ENCODE measurements around the gene IGFL2. TPM values are rescaled to one million over a fixed set of nuclear protein-coding genes. Genes with fewer than 3 reads are reported as not detected.

IGFL2 gene
- polyA plus RNA-seq, 1 of the 3 experiments (the other 2 are of a cell fraction), result 0.23 TPM

DNA sequence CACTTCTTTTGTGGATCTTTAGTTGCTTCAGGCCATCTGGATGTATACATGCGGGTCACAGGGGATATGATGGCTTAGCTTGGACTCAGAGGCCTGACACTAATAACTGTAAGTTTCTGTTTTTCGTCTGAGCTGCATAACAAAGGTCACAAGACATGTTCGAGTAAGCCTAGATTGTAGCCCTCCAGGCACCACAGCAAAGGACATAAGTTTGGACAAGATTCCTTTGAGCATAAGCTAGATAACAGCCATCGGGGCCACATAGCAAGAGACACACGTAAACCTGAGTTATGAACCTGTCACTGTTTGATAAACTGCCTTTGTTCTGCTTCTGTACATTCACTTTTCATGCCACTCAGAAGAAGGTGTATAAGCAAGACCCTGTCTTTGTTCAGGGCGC is 38.2 kb upstream of the IGFL2 start:
- no peaks in the 10 kb centered on the region for H3K9me2 ChIP-seq
- H3K4me1 ChIP-seq (ENCODE audit: control insufficient read depth in 1 of 2, insufficient read depth in 2 of 2, low read depth in 1 of 2, low read length in 1 of 2), result no peaks in the 10 kb centered on the region
- ChIA-PET POLR2A (no interaction called here), CTCF (interaction anchor here (1.3 kb wide), 1 partner anchor 9 kb away, joined by 4 read pairs; no protein-coding TSS in a partner anchor)
- H3K9ac ChIP-seq, result no peak overlapping the region
- no peak overlapping the region for H3K4me3 ChIP-seq (ENCODE audit: low read depth in 2 of 2, low read length in 1 of 2)
- no peaks in the 10 kb centered on the region for H3K36me3 ChIP-seq (replicated peaks in 1 of 2; ENCODE audit: control insufficient read depth in 1 of 2, insufficient read depth in 2 of 2, low read length in 1 of 2)
- no peaks in the 10 kb centered on the region for H3K79me2 ChIP-seq (ENCODE audit: insufficient read depth)
- WGBS (ENCODE audit: low lambda C conversion rate), result 10% methylated on average over 6 of the region's 6 CpGs
- no peaks in the 10 kb centered on the region for H3K9me3 ChIP-seq
- H3K4me2 ChIP-seq, result no peak overlapping the region
- H2AFZ ChIP-seq (ENCODE audit: low read depth), result no peak overlapping the region
- H4K20me1 ChIP-seq (ENCODE audit: insufficient read depth), result no peaks in the 10 kb centered on the region
- no peaks in the 10 kb centered on the region for H3F3A ChIP-seq (replicated peaks; ENCODE audit: insufficient read depth)
- TF ChIP-seq TCF12 (IDR thresholded peaks at IDR 0.05), result no peak
- TF ChIP-seq, protein P1, sequence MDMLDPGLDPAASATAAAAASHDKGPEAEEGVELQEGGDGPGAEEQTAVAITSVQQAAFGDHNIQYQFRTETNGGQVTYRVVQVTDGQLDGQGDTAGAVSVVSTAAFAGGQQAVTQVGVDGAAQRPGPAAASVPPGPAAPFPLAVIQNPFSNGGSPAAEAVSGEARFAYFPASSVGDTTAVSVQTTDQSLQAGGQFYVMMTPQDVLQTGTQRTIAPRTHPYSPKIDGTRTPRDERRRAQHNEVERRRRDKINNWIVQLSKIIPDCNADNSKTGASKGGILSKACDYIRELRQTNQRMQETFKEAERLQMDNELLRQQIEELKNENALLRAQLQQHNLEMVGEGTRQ (IDR thresholded peaks at IDR 0.05; ENCODE audit: borderline replicate concordance, low read depth, low read length), result no peak
- H3K27me3 ChIP-seq (ENCODE audit: insufficient read depth), result no peaks in the 10 kb centered on the region; the same call in 1 of the 2 replicates
- H3K27ac ChIP-seq (ENCODE audit: low read depth in 2 of 2, low read length in 1 of 2), result no peak overlapping the region
- DNase-seq, result no peak

DNA sequence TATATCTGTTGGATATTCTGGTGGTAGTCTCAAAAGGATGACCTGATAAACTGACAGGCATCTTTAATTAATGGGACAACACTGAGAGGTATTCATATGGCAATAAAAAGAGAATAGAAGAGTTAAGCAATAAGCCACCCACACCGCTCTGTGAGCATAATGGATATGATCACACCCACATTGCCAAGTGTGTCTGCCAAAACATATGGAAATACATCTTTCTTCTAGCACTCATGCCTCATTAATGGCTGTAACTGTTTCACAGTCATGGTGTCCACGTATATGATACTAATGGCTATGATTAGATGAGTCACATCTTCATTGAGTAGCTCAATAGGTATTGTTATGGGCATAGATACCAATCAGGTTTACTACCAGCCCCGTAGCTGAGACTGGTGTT is 36.7 kb upstream of the IGFL2 start:
- Histone ChIP-seq H3K4me2 (no peak overlapping the region), H2AFZ (ENCODE audit: low read depth) (no peak overlapping the region), H3K36me3 (replicated peaks in 1 of 2; ENCODE audit: control insufficient read depth in 1 of 2, insufficient read depth in 2 of 2, low read length in 1 of 2) (no peaks in the 10 kb centered on the region), H3K9ac (no peak overlapping the region), H3K27ac (ENCODE audit: low read depth in 2 of 2, low read length in 1 of 2) (no peak overlapping the region), H3K4me3 (ENCODE audit: low read depth in 2 of 2, low read length in 1 of 2) (no peak overlapping the region), H4K20me1 (ENCODE audit: insufficient read depth) (no peaks in the 10 kb centered on the region), H3K9me3 (no peaks in the 10 kb centered on the region), H3K9me2 (no peaks in the 10 kb centered on the region), H3K27me3 (ENCODE audit: insufficient read depth) (no peaks in the 10 kb centered on the region; the same call in 1 of the 2 replicates), H3K79me2 (ENCODE audit: insufficient read depth) (no peaks in the 10 kb centered on the region), H3F3A (replicated peaks; ENCODE audit: insufficient read depth) (no peaks in the 10 kb centered on the region), H3K4me1 (ENCODE audit: control insufficient read depth in 1 of 2, insufficient read depth in 2 of 2, low read depth in 1 of 2, low read length in 1 of 2) (0 out of 4 replicates have a peak, but pooled peaks cover 0 to 5% of the 10 kb centered on the region in 2 experiments)
- CTCF ChIA-PET, result interaction anchor here (0.9 kb wide), 1 partner anchor 15 kb away, joined by 3 read pairs; no protein-coding TSS in a partner anchor
- TF ChIP-seq FOSL2 (IDR thresholded peaks at IDR 0.05; ENCODE audit: borderline replicate concordance, low read depth), result no peak
- no peak for TF ChIP-seq ELF1 (IDR thresholded peaks at IDR 0.05)
- no peak for TF ChIP-seq FOXJ3 (CRISPR knock-in tag; IDR thresholded peaks at IDR 0.05)
- TF ChIP-seq, protein P2, sequence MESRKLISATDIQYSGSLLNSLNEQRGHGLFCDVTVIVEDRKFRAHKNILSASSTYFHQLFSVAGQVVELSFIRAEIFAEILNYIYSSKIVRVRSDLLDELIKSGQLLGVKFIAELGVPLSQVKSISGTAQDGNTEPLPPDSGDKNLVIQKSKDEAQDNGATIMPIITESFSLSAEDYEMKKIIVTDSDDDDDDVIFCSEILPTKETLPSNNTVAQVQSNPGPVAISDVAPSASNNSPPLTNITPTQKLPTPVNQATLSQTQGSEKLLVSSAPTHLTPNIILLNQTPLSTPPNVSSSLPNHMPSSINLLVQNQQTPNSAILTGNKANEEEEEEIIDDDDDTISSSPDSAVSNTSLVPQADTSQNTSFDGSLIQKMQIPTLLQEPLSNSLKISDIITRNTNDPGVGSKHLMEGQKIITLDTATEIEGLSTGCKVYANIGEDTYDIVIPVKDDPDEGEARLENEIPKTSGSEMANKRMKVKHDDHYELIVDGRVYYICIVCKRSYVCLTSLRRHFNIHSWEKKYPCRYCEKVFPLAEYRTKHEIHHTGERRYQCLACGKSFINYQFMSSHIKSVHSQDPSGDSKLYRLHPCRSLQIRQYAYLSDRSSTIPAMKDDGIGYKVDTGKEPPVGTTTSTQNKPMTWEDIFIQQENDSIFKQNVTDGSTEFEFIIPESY (IDR thresholded peaks at IDR 0.05; ENCODE audit: borderline replicate concordance, low read depth), result no peak
- TF ChIP-seq, protein P3, sequence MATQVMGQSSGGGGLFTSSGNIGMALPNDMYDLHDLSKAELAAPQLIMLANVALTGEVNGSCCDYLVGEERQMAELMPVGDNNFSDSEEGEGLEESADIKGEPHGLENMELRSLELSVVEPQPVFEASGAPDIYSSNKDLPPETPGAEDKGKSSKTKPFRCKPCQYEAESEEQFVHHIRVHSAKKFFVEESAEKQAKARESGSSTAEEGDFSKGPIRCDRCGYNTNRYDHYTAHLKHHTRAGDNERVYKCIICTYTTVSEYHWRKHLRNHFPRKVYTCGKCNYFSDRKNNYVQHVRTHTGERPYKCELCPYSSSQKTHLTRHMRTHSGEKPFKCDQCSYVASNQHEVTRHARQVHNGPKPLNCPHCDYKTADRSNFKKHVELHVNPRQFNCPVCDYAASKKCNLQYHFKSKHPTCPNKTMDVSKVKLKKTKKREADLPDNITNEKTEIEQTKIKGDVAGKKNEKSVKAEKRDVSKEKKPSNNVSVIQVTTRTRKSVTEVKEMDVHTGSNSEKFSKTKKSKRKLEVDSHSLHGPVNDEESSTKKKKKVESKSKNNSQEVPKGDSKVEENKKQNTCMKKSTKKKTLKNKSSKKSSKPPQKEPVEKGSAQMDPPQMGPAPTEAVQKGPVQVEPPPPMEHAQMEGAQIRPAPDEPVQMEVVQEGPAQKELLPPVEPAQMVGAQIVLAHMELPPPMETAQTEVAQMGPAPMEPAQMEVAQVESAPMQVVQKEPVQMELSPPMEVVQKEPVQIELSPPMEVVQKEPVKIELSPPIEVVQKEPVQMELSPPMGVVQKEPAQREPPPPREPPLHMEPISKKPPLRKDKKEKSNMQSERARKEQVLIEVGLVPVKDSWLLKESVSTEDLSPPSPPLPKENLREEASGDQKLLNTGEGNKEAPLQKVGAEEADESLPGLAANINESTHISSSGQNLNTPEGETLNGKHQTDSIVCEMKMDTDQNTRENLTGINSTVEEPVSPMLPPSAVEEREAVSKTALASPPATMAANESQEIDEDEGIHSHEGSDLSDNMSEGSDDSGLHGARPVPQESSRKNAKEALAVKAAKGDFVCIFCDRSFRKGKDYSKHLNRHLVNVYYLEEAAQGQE (IDR thresholded peaks at IDR 0.05; ENCODE audit: low read depth, low read length), result no peak
- WGBS (ENCODE audit: low lambda C conversion rate), result 19% methylated on average over 3 of the region's 3 CpGs
- POLR2A ChIA-PET, result no interaction called here
- no peak for DNase-seq
